H9 (cell line): ENCODE data around the gene CAMTA1. TPM values are rescaled to one million over a fixed set of nuclear protein-coding genes. Genes with fewer than 3 reads are reported as not detected.
A peak's percentile ranks its signal among the peaks of the same experiment; 100 is the strongest.

Source experiments
- DNase-seq: peaks from one replicate; pipeline ENCODE4 v3.0.0-alpha.2; 2017
- H2AFZ ChIP-seq: one replicate; pipeline ENCODE4 v1.6.1; 2013; ENCODE audit warnings: mild to moderate bottlenecking, low read length, control low read depth, moderate library complexity
- H2AK5ac ChIP-seq: 2 replicates; pipeline ENCODE4 v1.6.1; 2013; ENCODE audit warnings: low read length, control low read depth, mixed read lengths; ENCODE audit not compliant: insufficient read length
- H2BK120ac ChIP-seq: one replicate; pipeline ENCODE4 v1.6.1; 2013; ENCODE audit warnings: low read depth, mild to moderate bottlenecking, low read length, control low read depth, inconsistent platforms; ENCODE audit not compliant: poor library complexity, severe bottlenecking
- H2BK12ac ChIP-seq: 2 replicates; pipeline ENCODE4 v1.6.1; 2013; ENCODE audit warnings: low read length, control low read depth, mixed read lengths, low read depth; ENCODE audit not compliant: insufficient read length
- H2BK15ac ChIP-seq: 2 replicates; pipeline ENCODE4 v1.6.1; 2013; ENCODE audit warnings: low read depth, low read length, control low read depth
- H2BK20ac ChIP-seq: one replicate; pipeline ENCODE4 v1.6.1; 2013; ENCODE audit warnings: low read depth, mild to moderate bottlenecking, low read length, control low read depth, inconsistent platforms; ENCODE audit not compliant: poor library complexity, severe bottlenecking
- H2BK5ac ChIP-seq: 2 replicates; pipeline ENCODE4 v1.6.1; 2013; ENCODE audit warnings: low read length, control low read depth, mixed read lengths; ENCODE audit not compliant: insufficient read length
- H3K14ac ChIP-seq: 2 replicates; pipeline ENCODE4 v1.6.1; 2013; ENCODE audit warnings: low read length, control low read depth; ENCODE audit not compliant: insufficient read depth
- H3K18ac ChIP-seq: 2 replicates; pipeline ENCODE4 v1.6.1; 2013; ENCODE audit warnings: low read depth, mild to moderate bottlenecking, mixed read lengths, low read length, control low read depth; ENCODE audit not compliant: insufficient read length
- H3K23ac ChIP-seq: 2 replicates; pipeline ENCODE4 v1.6.1; 2013; ENCODE audit warnings: low read length, control low read depth, mixed read lengths, low read depth; ENCODE audit not compliant: insufficient read length
- H3K23me2 ChIP-seq: 2 replicates; pipeline ENCODE4 v1.6.1; 2013; ENCODE audit warnings: low read depth, mild to moderate bottlenecking, mixed read lengths, low read length, control low read depth; ENCODE audit not compliant: insufficient read length, poor library complexity, severe bottlenecking
- H3K27ac ChIP-seq: 2 replicates; pipeline ENCODE4 v1.5.1; 2013; ENCODE audit warnings: low read length, control low read depth, mixed read lengths, low read depth; ENCODE audit not compliant: insufficient read length
- H3K27me3 ChIP-seq: 2 replicates; pipeline ENCODE4 v1.6.1; 2013; ENCODE audit warnings: low read length, control low read depth, inconsistent platforms; ENCODE audit not compliant: insufficient read depth
- H3K4ac ChIP-seq: 2 replicates; pipeline ENCODE4 v1.6.1; 2013; ENCODE audit warnings: low read depth, mild to moderate bottlenecking, control low read depth, inconsistent platforms, low read length, moderate library complexity
- H3K4me1 ChIP-seq: 2 replicates; pipeline ENCODE4 v1.6.1; 2013; ENCODE audit warnings: low read length, control low read depth, inconsistent platforms; ENCODE audit not compliant: insufficient read depth
- H3K4me2 ChIP-seq: 2 replicates; pipeline ENCODE4 v1.6.1; 2013; ENCODE audit warnings: low read length, control low read depth, mixed read lengths; ENCODE audit not compliant: insufficient read length, insufficient read depth
- H3K56ac ChIP-seq: 2 replicates; pipeline ENCODE4 v1.6.1; 2013; ENCODE audit warnings: low read depth, mild to moderate bottlenecking, mixed read lengths, low read length, control low read depth; ENCODE audit not compliant: insufficient read length
- H3K79me1 ChIP-seq: 2 replicates; pipeline ENCODE4 v1.6.1; 2013; ENCODE audit warnings: low read depth, mild to moderate bottlenecking, moderate library complexity, low read length, control low read depth, inconsistent platforms; ENCODE audit not compliant: insufficient read depth, poor library complexity, severe bottlenecking
- H3K79me2 ChIP-seq: 2 replicates; pipeline ENCODE4 v1.6.1; 2013; ENCODE audit warnings: low read length, control low read depth, inconsistent platforms; ENCODE audit not compliant: insufficient read depth
- H3K9ac ChIP-seq: 2 replicates; pipeline ENCODE4 v1.6.1; 2013; ENCODE audit warnings: low read length, control low read depth, mixed read lengths; ENCODE audit not compliant: insufficient read length; ENCODE audit errors: extremely low read depth
- H3K9me3 ChIP-seq: one replicate; pipeline ENCODE4 v1.6.1; 2013; ENCODE audit warnings: low read depth, low read length, inconsistent platforms; ENCODE audit not compliant: control insufficient read depth
- H3T11ph ChIP-seq: one replicate; pipeline ENCODE4 v1.6.1; 2013; ENCODE audit warnings: mild to moderate bottlenecking, low read length, control low read depth, inconsistent platforms
- H4K20me1 ChIP-seq: one replicate; pipeline ENCODE4 v1.6.1; 2013; ENCODE audit not compliant: control insufficient read depth, insufficient read length, insufficient read depth
- H4K5ac ChIP-seq: 2 replicates; pipeline ENCODE4 v1.6.1; 2013; ENCODE audit warnings: low read depth, mild to moderate bottlenecking, mixed read lengths, low read length, control low read depth; ENCODE audit not compliant: insufficient read length
- H4K8ac ChIP-seq: replicated peaks from 2 replicates; pipeline ENCODE4 v1.6.1; 2013; ENCODE audit warnings: low read length, control low read depth, mixed read lengths, low read depth; ENCODE audit not compliant: insufficient read length
- H4K91ac ChIP-seq: 2 replicates; pipeline ENCODE4 v1.6.1; 2013; ENCODE audit warnings: low read depth, mild to moderate bottlenecking, moderate library complexity, mixed read lengths, low read length, control low read depth; ENCODE audit not compliant: insufficient read length
- H3K27ac Mint-ChIP-seq, 3 experiments: 2 replicates in 2 of 3; 3 replicates in 1 of 3; pipeline ENCODE4 v1.8.0; 2020 to 2021; ENCODE audit warnings: mixed read lengths in 3 of 3, mild to moderate bottlenecking in 1 of 3, moderate library complexity in 1 of 3
- H3K27me3 Mint-ChIP-seq: 2 replicates; pipeline ENCODE4 v1.8.0; 2021; ENCODE audit warnings: low read depth, mild to moderate bottlenecking, moderate library complexity, mixed read lengths
- H3K36me3 Mint-ChIP-seq, 3 experiments: 2 replicates in 2 of 3; 3 replicates in 1 of 3; pipeline ENCODE4 v1.8.0; 2020 to 2021; ENCODE audit warnings: low read depth in 3 of 3, mixed read lengths in 3 of 3; ENCODE audit not compliant: insufficient read depth in 1 of 3
- H3K4me1 Mint-ChIP-seq, 2 experiments: 2 replicates each; pipeline ENCODE4 v1.8.0; 2020; ENCODE audit warnings: mixed read lengths in 2 of 2
- H3K4me3 Mint-ChIP-seq, 2 experiments: 2 replicates in 1 of 2; 3 replicates in 1 of 2; pipeline ENCODE4 v1.8.0; 2020 to 2021; ENCODE audit warnings: mild to moderate bottlenecking in 2 of 2, mixed read lengths in 2 of 2, moderate library complexity in 1 of 2
- H3K9me3 Mint-ChIP-seq, 2 experiments: 2 replicates in 1 of 2; 3 replicates in 1 of 2; pipeline ENCODE4 v1.8.0; 2020; ENCODE audit warnings: mild to moderate bottlenecking in 2 of 2, mixed read lengths in 2 of 2, moderate library complexity in 1 of 2
- CTCF ChIP-seq: fragments of 200-600 bp; sonication (generic); conservative IDR thresholded peaks from 3 replicates; pipeline ENCODE4 v1.8.0; 2021; ENCODE audit warnings: antibody characterized with exemption, mild to moderate bottlenecking
- WGBS: extraction: QIAGEN DNeasy Blood & Tissue Kit; methylation state at CpG from one replicate; pipeline ENCODE4 v1.1.7; 2013; ENCODE audit warnings: missing lambda C conversion rate, low lambda C conversion rate, mixed read lengths; ENCODE audit not compliant: insufficient read length; ENCODE audit errors: extremely low coverage; 5-methylcytosine and 5-hydroxymethylcytosine counted together
- total RNA-seq: library from RNA; stranded (reverse); gene quantifications from 2 replicates; pipeline ENCODE4 v1.2.1, GENCODE V29; 2021

Gene CAMTA1
- total RNA-seq, 1 experiment from 2014 or later = 115 TPM

GRCh38 chr1:6801199-6801598 is 15.9 kb downstream of the CAMTA1 start:
- no peak overlapping the region for H3K27ac ChIP-seq
- H3K27me3 ChIP-seq = no peaks in the 10 kb centered on the region
- no peaks in the 10 kb centered on the region for H3K4me1 ChIP-seq
- H3K56ac ChIP-seq = no peak overlapping the region
- no peak for TF ChIP-seq CTCF
- H2BK15ac ChIP-seq = no peak overlapping the region
- peaks cover 22% of the 10 kb centered on the region; the same call in 1 of the 2 replicates for H3K79me2 ChIP-seq
- no peak overlapping the region for H3K4ac ChIP-seq
- Mint-ChIP-seq H3K9me3 (no peaks in the 10 kb centered on the region), H3K27me3 (no peaks in the 10 kb centered on the region), H3K27ac (peak overlapping the region in 1 of 3 experiments; percentile 76; a peak in 1 of 7 replicates), H3K4me1 (peaks cover 16 to 18% of the 10 kb centered on the region in 2 experiments), H3K4me3 (no peak overlapping the region), H3K36me3 (peaks cover 0 to 5% (median 0%) of the 10 kb centered on the region in 3 experiments; a peak in 1 of 7 replicates)
- H4K20me1 ChIP-seq = no peaks in the 10 kb centered on the region
- H2BK5ac ChIP-seq = no peak overlapping the region
- H3K18ac ChIP-seq = no peak overlapping the region
- H3K79me1 ChIP-seq = peaks cover 7% of the 10 kb centered on the region
- no peaks in the 10 kb centered on the region for H3K9me3 ChIP-seq
- H2BK12ac ChIP-seq = no peak overlapping the region
- WGBS = no CpG with 5 or more reads among the region's 2 CpGs
- H4K5ac ChIP-seq = no peak overlapping the region
- H4K91ac ChIP-seq = no peak overlapping the region
- no peak overlapping the region for H2AFZ ChIP-seq
- H2BK20ac ChIP-seq = no peak overlapping the region
- no peak overlapping the region for H4K8ac ChIP-seq
- no peak overlapping the region for H2BK120ac ChIP-seq
- no peak overlapping the region for H3K23ac ChIP-seq
- no peak for DNase-seq
- no peak overlapping the region for H3K14ac ChIP-seq
- no peak overlapping the region for H3T11ph ChIP-seq
- H2AK5ac ChIP-seq = no peak overlapping the region
- no peaks in the 10 kb centered on the region for H3K23me2 ChIP-seq
- H3K4me2 ChIP-seq = no peak overlapping the region
- H3K9ac ChIP-seq = no peak overlapping the region
